Measurements from ENCODE around the gene PXK.
A peak's percentile ranks its signal among the peaks of the same experiment; 100 is the strongest.

Gene PXK

GRCh38 chr3:58307639-58308215 is 25.0 kb upstream of the PXK start:
- Histone ChIP-seq H3K27ac (ENCODE audit: low read length, poor library complexity, severe bottlenecking) (no peak overlapping the region), H3K9ac (ENCODE audit: low read length) (peak overlapping the region; percentile 99), H3K36me3 (ENCODE audit: control insufficient read depth in 1 of 2, insufficient read depth in 2 of 2, low read depth in 1 of 2, low read length in 2 of 2) (peaks cover 22 to 37% of the 10 kb centered on the region in 2 experiments), H3K79me1 (replicated peaks; ENCODE audit: low read length, poor library complexity, severe bottlenecking) (peaks cover 15% of the 10 kb centered on the region), H2BK15ac (ENCODE audit: low read depth, poor library complexity, severe bottlenecking) (no peak overlapping the region), H3K4me2 (ENCODE audit: low read length, poor library complexity, severe bottlenecking) (peak overlapping the region; percentile 79), H3K4ac (ENCODE audit: low read depth in 1 of 2, low read length in 2 of 2) (no peak overlapping the region), H4K91ac (ENCODE audit: low read length) (no peak overlapping the region), H4K8ac (ENCODE audit: low read length) (no peak overlapping the region), H3K23ac (ENCODE audit: low read length in 2 of 2) (no peak overlapping the region), H2BK120ac (ENCODE audit: low read depth, low read length) (no peak overlapping the region), H3K27me3 (ENCODE audit: control insufficient read depth in 1 of 2, insufficient read depth in 1 of 2, low read length in 2 of 2) (peaks cover 0 to 3% of the 10 kb centered on the region in 2 experiments), H2BK12ac (ENCODE audit: low read length in 2 of 2) (no peak overlapping the region), H2AFZ (ENCODE audit: low read depth, low read length) (no peak overlapping the region), H3K18ac (ENCODE audit: low read depth in 1 of 2, low read length in 2 of 2) (no peak overlapping the region), H3K9me3 (ENCODE audit: control insufficient read depth, low read length) (no peaks in the 10 kb centered on the region), H2BK5ac (ENCODE audit: low read depth, low read length, poor library complexity, severe bottlenecking) (no peak overlapping the region), H3K4me3 (ENCODE audit: insufficient read depth in 1 of 2, low read depth in 1 of 2, low read length in 2 of 2) (peak overlapping the region in 1 of 2 experiments; percentile 85), H3K14ac (ENCODE audit: low read length in 2 of 2) (no peak overlapping the region), H2AK5ac (ENCODE audit: low read length, severe bottlenecking) (no peak overlapping the region), H3K4me1 (ENCODE audit: control insufficient read depth, insufficient read depth, low read depth, low read length) (peaks cover 7% of the 10 kb centered on the region)
- WGBS: 84% methylated on average over 9 of the region's 10 CpGs
- peak; percentile 75 for DNase-seq

DNA sequence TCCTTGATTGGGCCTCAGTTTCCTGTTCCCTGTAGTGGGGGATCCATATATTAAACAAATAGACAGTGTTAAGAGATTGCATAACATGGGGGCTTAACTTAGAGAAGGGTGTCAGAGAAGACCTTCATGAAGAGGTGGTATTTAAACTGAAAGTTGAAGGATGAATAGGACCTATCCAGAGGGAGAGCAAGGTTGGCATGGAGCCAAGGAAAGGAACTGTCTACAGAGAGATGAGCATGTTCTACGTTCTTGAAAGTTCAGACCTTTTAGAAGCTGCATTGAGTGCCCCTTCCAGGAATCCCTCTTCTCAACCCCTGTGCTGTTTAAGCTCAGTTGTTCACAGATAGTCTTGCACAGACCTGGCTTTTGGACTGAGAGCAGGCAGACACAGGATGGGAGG is 24.0 kb upstream of the PXK start:
- H3K18ac ChIP-seq (ENCODE audit: low read depth in 1 of 2, low read length in 2 of 2): no peak overlapping the region
- H3K27me3 ChIP-seq (ENCODE audit: control insufficient read depth in 1 of 2, insufficient read depth in 1 of 2, low read length in 2 of 2): no peaks in the 10 kb centered on the region
- H3K79me1 ChIP-seq (replicated peaks; ENCODE audit: low read length, poor library complexity, severe bottlenecking): peaks cover 19% of the 10 kb centered on the region
- no peak overlapping the region for H2BK12ac ChIP-seq (ENCODE audit: low read length in 2 of 2)
- no peak overlapping the region for H3K14ac ChIP-seq (ENCODE audit: low read length in 2 of 2)
- no peak overlapping the region for H3K23ac ChIP-seq (ENCODE audit: low read length in 2 of 2)
- no peak overlapping the region for H2AFZ ChIP-seq (ENCODE audit: low read depth, low read length)
- no peak overlapping the region for H3K4me2 ChIP-seq (ENCODE audit: low read length, poor library complexity, severe bottlenecking)
- H3K4ac ChIP-seq (ENCODE audit: low read depth in 1 of 2, low read length in 2 of 2): no peak overlapping the region
- no peak overlapping the region for H2BK5ac ChIP-seq (ENCODE audit: low read depth, low read length, poor library complexity, severe bottlenecking)
- H3K9me3 ChIP-seq (ENCODE audit: control insufficient read depth, low read length): no peaks in the 10 kb centered on the region
- 93% methylated on average over 1 of the region's 1 CpG for WGBS
- DNase-seq: peak; percentile 24
- peaks cover 7% of the 10 kb centered on the region for H3K4me1 ChIP-seq (ENCODE audit: control insufficient read depth, insufficient read depth, low read depth, low read length)
- H4K91ac ChIP-seq (ENCODE audit: low read length): no peak overlapping the region
- H3K27ac ChIP-seq (ENCODE audit: low read length, poor library complexity, severe bottlenecking): no peak overlapping the region
- H2AK5ac ChIP-seq (ENCODE audit: low read length, severe bottlenecking): no peak overlapping the region
- no peak overlapping the region for H4K8ac ChIP-seq (ENCODE audit: low read length)
- H2BK15ac ChIP-seq (ENCODE audit: low read depth, poor library complexity, severe bottlenecking): no peak overlapping the region
- H3K4me3 ChIP-seq (ENCODE audit: insufficient read depth in 1 of 2, low read depth in 1 of 2, low read length in 2 of 2): peak overlapping the region in 1 of 2 experiments; percentile 85
- peak overlapping the region; percentile 99 for H3K9ac ChIP-seq (ENCODE audit: low read length)
- H3K36me3 ChIP-seq (ENCODE audit: control insufficient read depth in 1 of 2, insufficient read depth in 2 of 2, low read depth in 1 of 2, low read length in 2 of 2): peaks cover 30 to 47% of the 10 kb centered on the region in 2 experiments
- no peak overlapping the region for H2BK120ac ChIP-seq (ENCODE audit: low read depth, low read length)

- no peak overlapping the region for H2BK5ac ChIP-seq (ENCODE audit: low read depth, low read length, poor library complexity, severe bottlenecking)
- H3K9me3 ChIP-seq (ENCODE audit: control insufficient read depth, low read length): peaks cover 5% of the 10 kb centered on the region
- no peak overlapping the region for H3K27ac ChIP-seq (ENCODE audit: low read length, poor library complexity, severe bottlenecking)
- no peak overlapping the region for H3K4ac ChIP-seq (ENCODE audit: low read depth in 1 of 2, low read length in 2 of 2)
- H3K27me3 ChIP-seq (ENCODE audit: control insufficient read depth in 1 of 2, insufficient read depth in 1 of 2, low read length in 2 of 2): no peaks in the 10 kb centered on the region
- no peak overlapping the region for H3K9ac ChIP-seq (ENCODE audit: low read length)
- no peaks in the 10 kb centered on the region for H3K4me1 ChIP-seq (ENCODE audit: control insufficient read depth, insufficient read depth, low read depth, low read length)
- H2BK12ac ChIP-seq (ENCODE audit: low read length in 2 of 2): no peak overlapping the region
- no peak overlapping the region for H4K91ac ChIP-seq (ENCODE audit: low read length)
- no peak overlapping the region for H3K14ac ChIP-seq (ENCODE audit: low read length in 2 of 2)
- no peak overlapping the region for H4K8ac ChIP-seq (ENCODE audit: low read length)
- H2AK5ac ChIP-seq (ENCODE audit: low read length, severe bottlenecking): no peak overlapping the region
- no peak overlapping the region for H2BK15ac ChIP-seq (ENCODE audit: low read depth, poor library complexity, severe bottlenecking)
- H3K36me3 ChIP-seq (ENCODE audit: control insufficient read depth in 1 of 2, insufficient read depth in 2 of 2, low read depth in 1 of 2, low read length in 2 of 2): peaks cover 31 to 68% of the 10 kb centered on the region in 2 experiments
- no peak overlapping the region for H2BK120ac ChIP-seq (ENCODE audit: low read depth, low read length)
- DNase-seq: no peak
- H2AFZ ChIP-seq (ENCODE audit: low read depth, low read length): no peak overlapping the region
- no peak overlapping the region for H3K4me3 ChIP-seq (ENCODE audit: insufficient read depth in 1 of 2, low read depth in 1 of 2, low read length in 2 of 2)
- no peak overlapping the region for H3K4me2 ChIP-seq (ENCODE audit: low read length, poor library complexity, severe bottlenecking)
- WGBS: 100% methylated on average over 2 of the region's 2 CpGs
- H3K79me1 ChIP-seq (replicated peaks; ENCODE audit: low read length, poor library complexity, severe bottlenecking): peaks cover 23% of the 10 kb centered on the region
- H3K18ac ChIP-seq (ENCODE audit: low read depth in 1 of 2, low read length in 2 of 2): no peak overlapping the region
- no peak overlapping the region for H3K23ac ChIP-seq (ENCODE audit: low read length in 2 of 2)
Measured at GRCh38 chr3:58317811-58318210, 14.9 kb upstream of the PXK start.

GRCh38 chr3:58321791-58322190 is 10.9 kb upstream of the PXK start:
- Histone ChIP-seq H2BK15ac (ENCODE audit: low read depth, poor library complexity, severe bottlenecking) (no peak overlapping the region), H2BK120ac (ENCODE audit: low read depth, low read length) (no peak overlapping the region), H2BK12ac (ENCODE audit: low read length in 2 of 2) (no peak overlapping the region), H2AK5ac (ENCODE audit: low read length, severe bottlenecking) (no peak overlapping the region), H3K23ac (ENCODE audit: low read length in 2 of 2) (no peak overlapping the region), H3K4ac (ENCODE audit: low read depth in 1 of 2, low read length in 2 of 2) (no peak overlapping the region), H3K79me1 (replicated peaks; ENCODE audit: low read length, poor library complexity, severe bottlenecking) (peaks cover 11% of the 10 kb centered on the region), H3K14ac (ENCODE audit: low read length in 2 of 2) (no peak overlapping the region), H3K4me1 (ENCODE audit: control insufficient read depth, insufficient read depth, low read depth, low read length) (peaks cover 7% of the 10 kb centered on the region), H3K4me3 (ENCODE audit: insufficient read depth in 1 of 2, low read depth in 1 of 2, low read length in 2 of 2) (no peak overlapping the region), H3K18ac (ENCODE audit: low read depth in 1 of 2, low read length in 2 of 2) (no peak overlapping the region), H3K27me3 (ENCODE audit: control insufficient read depth in 1 of 2, insufficient read depth in 1 of 2, low read length in 2 of 2) (no peaks in the 10 kb centered on the region), H2AFZ (ENCODE audit: low read depth, low read length) (no peak overlapping the region), H4K8ac (ENCODE audit: low read length) (no peak overlapping the region), H3K9ac (ENCODE audit: low read length) (no peak overlapping the region), H3K4me2 (ENCODE audit: low read length, poor library complexity, severe bottlenecking) (no peak overlapping the region), H4K91ac (ENCODE audit: low read length) (no peak overlapping the region), H3K27ac (ENCODE audit: low read length, poor library complexity, severe bottlenecking) (no peak overlapping the region), H2BK5ac (ENCODE audit: low read depth, low read length, poor library complexity, severe bottlenecking) (no peak overlapping the region), H3K9me3 (ENCODE audit: control insufficient read depth, low read length) (no peaks in the 10 kb centered on the region), H3K36me3 (ENCODE audit: control insufficient read depth in 1 of 2, insufficient read depth in 2 of 2, low read depth in 1 of 2, low read length in 2 of 2) (peaks cover 14 to 32% of the 10 kb centered on the region in 2 experiments)
- WGBS: 96% methylated on average over 7 of the region's 7 CpGs
- DNase-seq: no peak

Measured in mesenchymal stem cell (in vitro differentiated cells and primary cell).